HG03280 (cell line): Measurements from ENCODE around the gene TRIP13.
"Not testable (repeated sequence)": the region's sequence is repeated elsewhere in the genome, so short reads cannot be mapped to it uniquely, and the experiment has no call there.

Experiments
- ATAC-seq: cut with Tn5 transposase; IDR thresholded peaks from one replicate; pipeline ENCODE4 v1.9.1; 2021; ENCODE audit warnings: mild to moderate bottlenecking, moderate library complexity; ENCODE audit not compliant: unreplicated experiment

TRIP13 gene

GRCh38 chr5:871596-872298 is 20.9 kb upstream of the TRIP13 start:
- ATAC-seq, result no peak

- ATAC-seq, result no peak
Observed at GRCh38 chr5:872301-872700, 20.4 kb upstream of the TRIP13 start.

DNA sequence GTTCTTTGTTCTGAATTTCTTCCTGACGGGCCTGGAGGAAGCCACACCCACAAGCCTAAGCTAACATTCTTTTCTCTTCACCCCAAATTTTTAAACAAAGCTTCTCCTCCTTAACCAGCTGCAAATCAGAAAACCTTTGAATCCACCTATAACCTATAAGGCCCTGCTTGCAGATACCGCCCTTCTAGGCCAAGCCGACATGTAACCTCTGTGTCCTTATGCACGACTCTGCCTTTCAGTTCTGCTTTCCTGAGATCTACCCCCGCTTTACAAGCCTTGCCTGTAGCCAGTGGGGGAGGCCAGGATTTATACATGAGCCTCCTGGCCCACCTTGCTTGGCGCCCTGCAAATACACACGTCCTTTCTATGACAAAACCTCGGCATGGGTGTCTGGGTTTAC is 19.4 kb upstream of the TRIP13 start:
- no peak for ATAC-seq

DNA sequence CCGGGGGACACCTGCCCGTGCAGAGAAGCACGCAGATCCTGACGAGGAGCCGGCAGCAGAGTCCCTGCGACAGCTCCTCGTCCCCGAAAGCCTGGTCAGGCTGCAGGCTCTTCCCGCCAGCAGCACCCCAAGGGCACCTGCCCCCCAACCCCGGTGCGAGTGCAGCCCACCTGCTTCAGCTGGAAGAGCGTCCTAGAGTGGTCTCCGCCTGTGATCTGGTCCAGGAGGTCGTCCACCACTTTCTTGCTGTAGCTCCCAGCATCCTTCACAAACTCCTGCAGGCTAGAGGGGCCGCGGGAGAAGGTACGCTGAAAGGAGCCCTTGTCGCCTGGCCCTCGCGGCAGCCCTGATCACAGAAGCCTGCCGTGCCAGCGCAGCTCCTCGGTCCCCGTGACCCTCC is 16.8 kb upstream of the TRIP13 start:
- ATAC-seq, result no peak

DNA sequence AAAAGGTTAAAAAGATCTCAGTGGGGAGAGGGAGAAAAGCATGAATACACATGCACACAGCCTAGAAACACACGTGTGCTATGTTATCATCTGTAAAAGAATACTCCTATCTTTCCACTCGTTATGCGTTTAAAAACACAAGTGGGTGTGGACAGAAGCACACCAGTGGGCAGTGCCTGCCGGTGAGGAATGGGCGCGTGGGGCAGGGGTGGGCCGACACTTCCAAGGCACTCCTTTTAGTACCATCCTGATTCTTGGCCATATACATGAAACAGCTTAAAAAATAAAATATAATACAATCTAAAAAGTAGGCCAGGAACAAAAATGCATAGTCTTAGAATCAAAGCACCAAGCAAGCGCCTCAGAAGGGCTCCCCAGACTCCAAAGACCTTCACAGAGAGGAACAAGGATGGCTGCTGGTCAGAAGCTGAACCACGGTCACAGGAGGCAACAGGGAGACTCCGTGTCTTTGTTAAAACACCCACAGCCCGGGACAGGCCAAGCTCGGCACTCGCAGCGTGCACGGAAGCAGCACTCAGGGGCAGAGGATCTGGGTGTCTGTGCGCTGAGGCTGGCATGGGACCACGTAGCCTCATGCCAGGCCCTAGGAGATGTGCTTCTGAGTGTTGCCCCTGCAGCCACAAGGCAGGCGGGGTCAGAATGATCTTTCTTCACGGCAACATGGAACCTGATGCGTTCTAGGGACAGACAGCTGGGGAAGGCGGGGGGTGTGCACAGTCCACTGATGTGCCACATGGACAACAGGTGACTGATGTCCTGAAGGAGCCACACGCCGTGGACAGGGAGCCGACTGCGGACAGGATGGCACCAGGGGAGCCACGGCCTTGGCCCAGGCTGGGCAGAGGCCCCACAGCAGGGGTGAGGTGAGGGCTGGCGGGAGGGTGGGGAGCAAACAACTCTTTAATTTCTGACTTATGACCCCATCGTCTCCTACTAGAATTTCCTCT is 16.0 kb upstream of the TRIP13 start:
- no peak for ATAC-seq

DNA sequence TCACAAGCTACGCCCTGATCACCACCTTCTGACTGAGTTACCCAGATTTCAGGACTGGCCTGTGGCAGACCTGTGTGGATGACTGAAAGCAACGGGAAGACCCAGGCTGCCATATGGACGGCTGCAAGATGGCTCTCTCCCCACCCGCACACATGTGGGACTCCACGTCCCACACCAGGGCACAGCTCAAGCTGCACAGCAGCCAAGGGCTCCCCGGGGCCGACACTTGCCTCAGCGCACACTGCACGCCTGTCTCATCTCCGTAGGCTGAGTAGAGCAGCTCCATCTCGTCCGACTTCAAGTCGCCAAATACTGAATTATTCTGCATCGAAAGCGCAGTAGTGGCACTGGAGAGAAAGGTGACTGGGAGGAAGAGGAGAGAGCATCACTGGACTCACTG is 14.6 kb upstream of the TRIP13 start:
- no peak for ATAC-seq

GRCh38 chr5:878677-879076 is 14.0 kb upstream of the TRIP13 start:
- not testable (repeated sequence) for ATAC-seq

GRCh38 chr5:880816-881550 is 11.7 kb upstream of the TRIP13 start:
- ATAC-seq, result no peak

GRCh38 chr5:881551-881935 is 11.1 kb upstream of the TRIP13 start:
- ATAC-seq, result no peak

DNA sequence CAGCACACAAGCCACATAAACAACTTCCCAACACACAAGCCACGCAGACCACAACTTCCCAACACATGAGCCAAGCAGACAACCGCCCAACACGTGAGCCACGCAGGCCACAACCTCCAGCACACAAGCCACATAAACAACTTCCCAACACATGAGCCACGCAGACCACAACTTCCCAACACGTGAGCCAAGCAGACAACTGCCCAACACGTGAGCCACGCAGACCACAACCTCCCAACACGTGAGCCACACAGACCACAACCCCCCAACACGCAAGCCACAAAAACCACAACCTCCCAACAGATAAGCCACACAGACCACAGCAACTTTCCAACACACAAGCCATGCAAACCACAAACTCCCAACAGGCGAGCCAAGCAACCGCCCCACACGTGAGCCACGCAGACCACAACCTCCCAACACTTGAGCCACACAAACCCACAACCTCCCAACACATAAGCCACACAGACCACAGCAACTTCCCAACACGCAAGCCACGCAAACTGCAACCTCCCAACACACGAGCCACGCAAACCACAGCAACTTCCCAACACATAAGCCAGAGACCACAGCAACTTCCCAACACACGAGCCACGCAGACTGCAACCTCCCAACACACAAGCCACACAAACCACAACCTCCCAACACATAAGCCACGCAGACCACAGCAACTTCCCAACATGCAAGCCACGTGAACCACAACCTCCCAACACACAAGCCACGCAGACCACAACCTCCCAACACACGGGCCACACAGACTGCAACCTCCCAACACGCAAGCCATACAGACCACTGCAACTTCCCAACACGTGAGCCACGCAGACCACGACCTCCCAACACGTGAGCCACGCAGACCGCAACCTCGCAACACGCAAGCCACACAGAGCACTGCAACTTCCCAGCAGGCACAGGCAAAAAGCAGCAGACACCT is 10.2 kb upstream of the TRIP13 start:
- no peak for ATAC-seq

DNA sequence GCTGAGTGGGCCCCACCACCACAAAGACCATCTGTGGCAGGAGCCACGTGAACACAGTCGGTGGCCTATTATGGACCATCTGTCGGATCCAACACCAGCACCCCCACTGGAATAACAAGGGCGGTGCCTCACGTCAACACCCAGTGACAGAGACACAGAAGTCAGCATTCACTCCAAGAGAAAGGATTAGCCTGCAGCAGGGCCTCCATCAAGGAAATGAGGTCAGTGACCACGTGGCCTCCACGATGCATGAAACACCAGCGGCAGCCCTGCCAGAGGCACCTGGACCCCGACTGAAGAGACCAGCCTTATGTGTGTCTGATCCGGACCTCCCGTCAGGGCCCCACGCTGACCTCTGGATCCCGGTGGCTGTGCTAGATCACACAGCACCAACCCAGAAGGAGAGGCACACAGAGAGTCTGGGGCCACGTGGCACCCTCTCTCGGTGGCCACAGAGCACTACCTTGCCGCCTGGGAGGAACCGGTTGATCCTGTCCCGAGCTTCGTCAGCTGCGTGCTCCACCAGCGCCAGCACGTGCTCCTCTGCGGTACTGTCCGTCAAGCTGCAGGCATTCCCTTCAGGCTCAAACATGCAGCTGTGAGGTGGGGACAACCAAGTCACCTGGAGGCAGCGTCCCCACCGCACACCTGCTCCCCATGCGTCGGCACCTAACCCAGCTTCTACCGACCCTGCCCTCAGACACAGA is 9.1 kb upstream of the TRIP13 start:
- ATAC-seq, result no peak

GRCh38 chr5:884345-885126 is 8.1 kb upstream of the TRIP13 start:
- no peak for ATAC-seq

DNA sequence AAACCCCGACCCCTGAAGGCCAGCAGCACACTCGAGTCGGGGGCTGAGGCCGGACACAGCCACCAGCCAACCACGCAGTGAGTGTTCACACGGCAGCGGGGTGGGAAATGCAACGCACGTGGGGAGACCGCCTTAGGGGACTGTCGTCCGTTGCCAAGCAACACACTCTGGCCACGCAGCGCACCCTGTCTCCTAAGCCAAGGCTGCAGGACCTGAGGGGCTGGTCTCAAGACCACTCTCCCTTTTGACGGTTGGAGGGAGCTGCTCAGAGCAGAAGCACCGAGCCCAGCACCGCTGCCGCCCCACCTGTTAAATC is 7.6 kb upstream of the TRIP13 start:
- ATAC-seq, result no peak

DNA sequence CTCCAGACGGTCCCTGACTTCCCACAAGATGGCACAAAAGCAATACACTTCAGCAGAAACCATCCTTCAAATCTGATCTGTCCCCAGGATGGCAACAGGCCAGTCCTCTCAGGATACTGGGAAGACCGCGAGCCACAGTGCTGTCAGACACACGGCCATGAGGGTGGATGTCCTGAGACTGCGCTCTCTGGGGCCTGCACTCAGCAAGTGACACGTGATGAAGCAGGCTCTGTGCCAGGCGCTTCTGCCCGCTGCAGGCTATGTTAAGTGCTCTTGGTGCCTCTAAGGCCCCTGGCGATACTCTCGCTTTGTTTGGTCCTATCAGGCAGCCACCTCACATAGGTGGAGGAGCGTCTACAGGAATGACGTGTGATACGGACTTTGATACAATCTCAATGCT is 7.2 kb upstream of the TRIP13 start:
- no peak for ATAC-seq

DNA sequence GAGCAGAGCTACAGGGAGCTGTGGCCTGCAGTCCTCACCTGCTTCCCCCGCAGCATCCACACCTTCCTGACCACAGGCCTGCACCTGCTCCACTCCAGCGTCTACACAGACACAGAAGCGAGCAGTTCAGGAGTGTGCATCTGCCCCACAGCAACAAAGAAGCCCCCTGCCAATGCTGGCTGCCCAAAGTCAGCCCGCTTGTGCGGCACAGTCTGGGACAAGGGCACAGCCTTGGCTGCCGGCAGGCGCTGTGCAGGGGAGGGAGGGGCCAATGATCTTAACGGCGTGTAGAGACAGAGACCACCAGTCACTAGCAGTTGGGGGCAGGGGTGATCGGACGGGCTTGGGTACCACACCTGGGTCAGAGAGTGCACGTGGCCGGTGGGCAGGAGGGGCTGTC is 6.6 kb upstream of the TRIP13 start:
- ATAC-seq, result no peak

DNA sequence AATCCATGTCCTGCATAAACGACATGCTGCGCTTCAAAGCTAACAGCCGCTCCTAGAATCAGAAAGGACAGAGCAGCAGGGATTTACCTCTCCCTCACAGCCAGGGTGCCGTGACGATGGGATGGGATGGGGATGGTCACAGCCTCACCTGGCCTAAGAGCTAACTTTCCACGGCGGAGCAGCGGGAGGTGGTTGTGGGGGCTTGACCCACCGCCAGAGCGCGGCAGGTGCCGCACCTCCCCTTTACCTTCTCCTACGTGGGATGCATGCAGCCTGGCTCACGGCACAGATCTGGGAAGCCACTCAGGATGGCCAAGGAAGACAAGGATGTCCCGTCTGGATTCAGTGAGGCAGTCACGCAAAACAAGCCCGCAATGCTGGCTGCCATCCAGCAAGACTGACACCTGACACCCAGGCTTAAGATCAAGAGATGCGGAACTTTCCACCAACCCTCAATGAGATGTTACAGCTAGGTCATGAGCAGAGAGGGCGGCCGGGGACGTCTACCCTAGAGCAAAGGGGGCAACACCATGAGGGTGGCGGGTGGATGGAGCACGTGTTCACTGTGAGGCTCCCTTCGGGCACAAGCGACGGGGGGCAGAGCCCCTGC is 5.9 kb upstream of the TRIP13 start:
- no peak for ATAC-seq

GRCh38 chr5:887947-888637 is 4.6 kb upstream of the TRIP13 start:
- ATAC-seq, result no peak

GRCh38 chr5:888638-889035 is 4.0 kb upstream of the TRIP13 start:
- ATAC-seq, result no peak
